Left lung (tissue), 10 donors: ENCODE measurements around the gene GNPTAB. TPM values are rescaled to one million over a fixed set of nuclear protein-coding genes. Genes with fewer than 3 reads are reported as not detected.

Experiments used
- ATAC-seq: fragments of 200-7000 bp; cut with Tn5 transposase; one replicate; pipeline ENCODE4 v1.9.1; 2020; ENCODE audit warnings: moderate library complexity
- DNase-seq, 4 donors: peaks; one replicate each; pipeline ENCODE4 v3.0.0-alpha.2; 2013 to 2020
- H3K27ac ChIP-seq, 2 donors: fragments of 200-600 bp; sonication (generic) in 1 of 2; one replicate each; pipeline versions ENCODE4 v1.5.0 to v1.8.0; 2020 to 2021
- H3K27me3 ChIP-seq, 2 donors: fragments of 200-600 bp; sonication (generic) in 1 of 2; one replicate each; pipeline versions ENCODE4 v1.5.0 to v1.8.0; 2020 to 2021
- H3K36me3 ChIP-seq, 2 donors: fragments of 200-600 bp; sonication (generic) in 1 of 2; one replicate each; pipeline versions ENCODE4 v1.5.0 to v1.8.0; 2020 to 2021
- H3K4me1 ChIP-seq, 2 donors: fragments of 200-600 bp; one replicate each; pipeline ENCODE4 v1.8.0; 2021
- H3K4me3 ChIP-seq, 2 donors: fragments of 200-600 bp; sonication (generic) in 1 of 2; one replicate each; pipeline versions ENCODE4 v1.5.0 to v1.8.0; 2020 to 2021; ENCODE audit warnings: mild to moderate bottlenecking in 1 of 2
- H3K9me3 ChIP-seq, 2 donors: fragments of 200-600 bp; sonication (generic) in 1 of 2; one replicate each; pipeline versions ENCODE4 v1.5.0 to v1.8.0; 2020 to 2021
- CTCF ChIP-seq, 2 donors: fragments of 200-600 bp; sonication (generic) in 1 of 2; IDR thresholded peaks; one replicate each; pipeline versions ENCODE4 v1.5.0 to v1.8.0; 2021; ENCODE audit warnings: antibody characterized with exemption in 2 of 2
- intact Hi-C, 2 donors: fragments of 100-400 bp; cut with DNase I; formaldehyde crosslinking; loops; one replicate each; pipeline versions ENCODE4 v1.11.2 to v1.14.2; 2022
- polyA plus RNA-seq, 6 donors: library from polyadenylated mRNA; unstranded; fragments of 120-200 nt; gene quantifications; one replicate each; pipeline ENCODE4 v1.2.1, GENCODE V29; 2013; ENCODE audit not compliant: insufficient read length in 6 of 6
- total RNA-seq, 2 donors: library from RNA; stranded (reverse); fragmentation: NEBNext Ultra II Directional; extraction: Animal tissue kit (Norgen Biotek cat#: 25700); gene quantifications; one replicate each; pipeline ENCODE4 v1.2.1, GENCODE V29; 2021
- donor health status: DM: no; HTN: yes; CAD: no.
- donor health status: DM: no; HTN: no; CAD: no.

The GNPTAB gene
- total and polyA plus RNA-seq, 8 donors, result 42.7 to 68.9 (median 51.4) TPM

- H3K27ac ChIP-seq, result no peak overlapping the region
- no peaks in the 10 kb centered on the region for H3K9me3 ChIP-seq
- H3K4me1 ChIP-seq, result peaks cover 0 to 48% of the 10 kb centered on the region in 2 donors
- H3K4me3 ChIP-seq, result no peak overlapping the region
- no peak for TF ChIP-seq CTCF (IDR thresholded peaks at IDR 0.05)
- DNase-seq (no peak), ATAC-seq (no peak)
- H3K27me3 ChIP-seq, result no peaks in the 10 kb centered on the region
- intact Hi-C loops, result no loop called here
- no peaks in the 10 kb centered on the region for H3K36me3 ChIP-seq
Measured at GRCh38 chr12:101852998-101853397, 22.2 kb upstream of the GNPTAB start.

GRCh38 chr12:101850199-101850598, 19.4 kb upstream of the GNPTAB start:
- no peak for DNase-seq
- H3K9me3 ChIP-seq, result no peaks in the 10 kb centered on the region
- peaks cover 0 to 22% of the 10 kb centered on the region in 2 donors for H3K4me1 ChIP-seq
- H3K27ac ChIP-seq, result no peak overlapping the region
- ATAC-seq, result no peak
- no peak for TF ChIP-seq CTCF (IDR thresholded peaks at IDR 0.05)
- H3K36me3 ChIP-seq, result no peaks in the 10 kb centered on the region
- intact Hi-C loops, result no loop called here
- H3K4me3 ChIP-seq, result no peak overlapping the region
- no peaks in the 10 kb centered on the region for H3K27me3 ChIP-seq

GRCh38 chr12:101847325-101847724, 16.6 kb upstream of the GNPTAB start:
- H3K36me3 ChIP-seq, result no peaks in the 10 kb centered on the region
- no peak for ATAC-seq
- no peak overlapping the region for H3K4me3 ChIP-seq

GRCh38 chr12:101845137-101845711, 14.5 kb upstream of the GNPTAB start:
- ATAC-seq, result no peak

More at GRCh38 chr12:101847325-101847724, 16.6 kb upstream of the GNPTAB start:
- Histone ChIP-seq H3K27ac (no peak overlapping the region), H3K4me1 (peaks cover 0 to 10% of the 10 kb centered on the region in 2 donors), H3K27me3 (no peaks in the 10 kb centered on the region), H3K9me3 (no peaks in the 10 kb centered on the region)
- no peak for TF ChIP-seq CTCF (IDR thresholded peaks at IDR 0.05)
- no peak for DNase-seq
- intact Hi-C loops, result no loop called here

GRCh38 chr12:101841069-101841468, 10.3 kb upstream of the GNPTAB start:
- H3K27ac ChIP-seq, result no peak overlapping the region
- DNase-seq, result no peak
- no peak overlapping the region for H3K4me3 ChIP-seq
- H3K36me3 ChIP-seq, result no peaks in the 10 kb centered on the region
- intact Hi-C loops, result loop anchor here in 1 of 2 donors (5.0 kb wide), 1 partner anchor 69 kb away; no protein-coding TSS in a partner anchor
- no peak for ATAC-seq
- TF ChIP-seq CTCF (IDR thresholded peaks at IDR 0.05), result no peak
- H3K27me3 ChIP-seq, result no peaks in the 10 kb centered on the region
- H3K9me3 ChIP-seq, result no peaks in the 10 kb centered on the region
- peaks cover 0 to 11% of the 10 kb centered on the region in 2 donors for H3K4me1 ChIP-seq

More at GRCh38 chr12:101845137-101845711, 14.5 kb upstream of the GNPTAB start:
- Histone ChIP-seq H3K4me1 (peaks cover 0 to 1% of the 10 kb centered on the region in 2 donors), H3K27me3 (no peaks in the 10 kb centered on the region), H3K27ac (no peak overlapping the region), H3K9me3 (no peaks in the 10 kb centered on the region), H3K4me3 (no peak overlapping the region), H3K36me3 (no peaks in the 10 kb centered on the region)
- TF ChIP-seq CTCF (IDR thresholded peaks at IDR 0.05), result no peak
- intact Hi-C loops, result no loop called here
- DNase-seq, result no peak
